ENCODE measurements around the gene SCAMP4.
A peak's percentile ranks its signal among the peaks of the same experiment; 100 is the strongest.
"Not testable (repeated sequence)": the region's sequence is repeated elsewhere in the genome, so short reads cannot be mapped to it uniquely, and the experiment has no call there.

SCAMP4 gene

GRCh38 chr19:1884719-1885334, 20.4 kb upstream of the SCAMP4 start:
- no peak for DNase-seq

DNA sequence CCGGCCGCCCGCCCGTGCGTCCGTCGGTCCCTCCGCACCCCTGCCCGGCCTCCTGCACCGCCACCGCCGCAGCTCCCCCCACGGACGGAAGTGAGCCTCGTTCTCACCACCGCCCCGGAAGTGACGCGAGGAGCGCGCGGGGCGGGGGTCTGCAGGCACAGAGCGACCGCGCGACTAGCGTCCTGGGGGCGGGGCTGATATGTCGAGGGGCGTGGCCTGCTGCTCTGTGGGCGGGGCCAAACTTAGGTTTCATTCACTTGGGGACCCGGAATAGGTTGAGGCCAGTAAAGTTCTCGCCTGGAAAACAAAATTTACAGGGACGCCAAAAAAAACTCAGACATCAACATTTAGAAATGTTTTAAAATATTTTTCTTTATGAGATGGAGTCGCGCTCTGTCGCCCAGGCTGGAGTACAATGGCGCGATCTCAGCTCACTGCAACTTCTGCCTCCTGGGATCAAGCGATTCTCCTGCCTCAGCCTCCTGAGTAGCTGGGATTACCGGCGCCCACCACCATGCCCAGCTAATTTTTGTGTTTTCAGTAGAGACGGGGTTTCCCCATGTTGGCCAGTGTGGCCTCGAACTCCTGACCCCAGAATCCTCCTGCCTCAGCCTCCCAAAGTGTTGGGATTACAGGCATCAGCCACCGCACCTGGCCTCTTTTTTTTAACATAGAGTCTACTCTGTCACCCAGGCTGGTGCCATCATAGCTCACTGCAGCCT, 19.6 kb upstream of the SCAMP4 start, which contains the start of gene ABHD17A:
TSS of gene ABHD17A (minus strand) at position 99 of the 722 bp plus-strand sequence. CDS start 3,930 bp downstream, outside the sequence.
- DNase-seq: peak; percentile 84 to 87

DNA sequence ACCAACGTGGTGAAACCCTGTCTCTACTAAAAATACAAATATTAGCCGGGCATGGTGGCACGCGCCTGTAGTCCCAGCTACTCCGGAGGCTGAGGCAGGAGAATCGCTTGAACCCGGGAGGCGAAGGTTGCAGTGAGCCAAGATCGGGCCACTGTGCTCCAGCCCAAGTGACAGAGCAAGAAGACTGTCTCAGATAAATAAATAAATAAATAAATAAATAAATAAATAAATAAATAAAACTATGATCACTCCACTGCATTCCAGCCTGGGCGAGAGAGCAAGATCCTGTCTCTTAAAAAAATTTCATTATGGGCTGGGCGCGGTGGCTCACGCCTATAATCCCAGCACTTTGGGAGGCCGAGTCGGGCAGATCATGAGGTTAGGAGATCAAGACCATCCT, 18.8 kb upstream of the SCAMP4 start:
- not testable (repeated sequence) for DNase-seq

DNA sequence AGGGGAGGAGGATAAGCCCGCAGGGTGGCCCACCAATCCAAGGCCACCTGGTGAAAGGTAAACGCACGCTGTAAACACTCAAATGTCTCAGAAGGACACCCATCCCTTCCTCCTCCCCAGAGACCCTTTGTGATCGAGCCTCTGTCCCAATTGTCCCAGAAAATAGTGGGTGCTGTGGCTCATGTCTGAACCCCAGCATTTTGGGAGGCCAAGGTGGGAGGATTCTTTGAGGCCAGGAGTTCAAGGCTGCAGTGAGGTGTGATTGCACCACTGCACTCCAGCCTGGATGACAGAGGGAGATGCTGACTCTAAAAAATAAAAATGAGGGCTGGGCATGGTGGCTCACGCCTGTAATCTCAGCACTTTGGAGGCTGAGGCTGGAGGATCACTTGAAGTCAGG, 16.8 kb upstream of the SCAMP4 start:
- no peak for DNase-seq

DNA sequence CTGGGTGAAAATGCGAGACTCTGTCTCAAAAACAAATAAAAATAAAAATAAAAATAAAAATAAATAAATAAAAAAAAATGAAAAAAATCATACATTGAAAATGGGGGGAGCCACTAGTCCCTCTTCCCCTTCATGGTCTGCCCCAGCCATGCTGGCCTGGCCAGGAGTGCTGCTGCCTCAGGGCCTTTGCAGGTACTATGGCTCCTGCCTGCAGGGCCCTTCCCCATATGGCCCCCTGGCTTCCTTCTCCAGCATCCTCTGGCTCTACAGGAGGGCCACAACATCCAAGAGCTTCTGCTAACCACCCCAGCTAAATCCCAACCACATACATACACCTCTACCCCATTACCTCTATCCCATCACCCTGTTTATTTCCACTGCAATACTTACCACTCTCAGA, 15.3 kb upstream of the SCAMP4 start:
- DNase-seq: no peak

- DNase-seq: no peak
These were observed 11.4 kb upstream of the SCAMP4 start for GRCh38 chr19:1893791-1894190.

GRCh38 chr19:1896508-1896907, 8.7 kb upstream of the SCAMP4 start:
- DNase-seq: no peak

GRCh38 chr19:1901940-1902404, 3.2 kb upstream of the SCAMP4 start:
- DNase-seq: no peak

DNA sequence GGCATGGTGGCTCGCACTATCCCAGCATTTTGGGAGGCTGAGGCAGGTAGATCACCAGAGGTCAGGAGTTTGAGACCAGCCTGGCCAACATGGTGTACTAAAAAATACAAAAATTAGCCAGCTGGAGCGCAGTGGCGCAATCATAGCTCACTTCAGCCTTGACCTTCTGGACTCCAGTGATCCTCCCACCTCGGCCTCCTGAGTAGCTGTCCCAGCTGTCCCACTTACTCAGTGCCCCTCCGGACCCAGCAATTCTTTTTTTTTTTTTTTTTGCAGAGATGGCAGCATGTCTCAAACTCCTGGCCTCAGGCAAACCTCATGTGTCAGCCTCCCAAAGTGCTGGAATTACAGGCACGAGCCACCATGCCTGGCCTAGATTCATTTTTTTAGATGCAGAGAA, 2.3 kb upstream of the SCAMP4 start:
- no peak for DNase-seq

DNA sequence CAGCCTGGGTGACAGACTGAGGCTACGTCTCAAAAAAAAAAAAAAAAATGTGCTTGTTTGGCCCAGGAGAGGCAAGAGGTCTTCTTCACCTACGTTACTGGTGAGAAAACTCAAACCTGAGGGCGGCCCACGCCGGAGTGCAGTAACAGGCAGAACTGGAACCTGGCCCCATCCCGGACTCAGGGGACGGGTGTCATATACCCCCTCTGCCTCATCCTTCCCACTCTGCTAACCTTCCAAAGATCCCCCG, 414 bp upstream of the SCAMP4 start:
- DNase-seq: no peak

DNA sequence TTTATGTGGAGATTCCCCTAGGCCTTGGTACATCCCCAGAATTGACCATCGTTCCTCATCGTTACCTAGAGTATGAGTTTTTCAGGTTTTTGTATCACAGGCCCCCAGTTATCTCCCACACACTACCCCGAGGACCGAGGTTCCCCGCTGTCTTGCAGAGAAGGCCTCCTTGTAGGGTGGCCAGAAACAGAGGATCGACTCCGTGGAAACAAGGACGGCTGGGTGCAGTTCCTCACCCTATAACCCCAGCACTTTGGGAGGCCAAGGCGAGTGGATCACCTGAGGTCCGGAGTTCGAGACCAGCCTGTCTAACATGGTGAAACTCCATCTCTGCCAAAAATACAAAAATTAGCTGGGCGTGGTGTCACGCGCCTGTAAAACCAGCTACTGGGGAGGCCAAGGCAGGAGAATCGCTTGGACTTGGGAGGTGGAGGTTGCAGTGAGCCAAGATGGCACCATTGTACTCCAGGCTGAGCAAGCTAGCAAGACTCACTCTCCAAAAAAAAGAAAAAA, 720 bp downstream of the SCAMP4 start:
- DNase-seq: no peak

- DNase-seq: no peak
These were observed 1.9 kb downstream of the SCAMP4 start for GRCh38 chr19:1906985-1907562.

DNA sequence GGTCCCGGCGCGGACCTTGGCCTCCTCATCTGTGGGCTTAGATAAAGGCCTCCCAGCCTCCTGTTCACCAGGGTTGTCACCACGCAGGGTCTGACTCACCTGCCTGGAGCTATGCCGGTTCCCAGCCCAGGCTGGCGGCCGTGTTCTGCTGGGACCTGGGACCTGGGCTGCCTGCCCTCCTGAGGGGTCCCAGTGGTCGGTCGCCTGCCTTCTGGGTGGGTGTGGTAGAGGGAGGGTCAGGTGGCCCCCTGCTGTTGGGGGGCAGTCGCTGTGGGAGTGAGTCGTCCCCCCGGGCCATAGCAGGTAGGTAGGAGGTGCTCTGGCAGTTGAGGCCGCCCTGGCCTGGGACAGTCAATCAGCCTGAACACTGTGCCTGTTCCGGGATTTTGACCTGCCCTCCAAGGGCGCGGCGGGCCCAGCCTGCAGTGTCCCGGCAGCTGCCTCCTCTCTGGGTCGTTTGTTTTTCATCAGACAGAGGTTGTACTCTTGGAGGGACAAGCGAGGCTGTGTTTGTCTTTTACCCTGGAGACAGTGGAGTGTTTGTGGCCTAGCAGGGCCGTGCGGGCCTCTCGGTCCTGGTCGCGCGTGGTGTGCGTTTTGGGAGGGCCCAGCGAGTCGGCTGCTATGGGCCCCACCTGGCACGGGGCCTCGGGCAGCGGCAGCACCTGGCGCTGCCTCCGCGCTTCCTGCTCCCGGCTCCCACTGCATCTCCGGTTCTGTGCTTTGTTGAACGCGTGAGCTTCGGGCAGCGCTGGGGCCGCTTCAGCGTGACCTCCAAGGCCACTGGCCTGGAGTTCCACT, 2.6 kb downstream of the SCAMP4 start:
- no peak for DNase-seq

GRCh38 chr19:1908364-1908678, 3.1 kb downstream of the SCAMP4 start:
- no peak for DNase-seq

DNA sequence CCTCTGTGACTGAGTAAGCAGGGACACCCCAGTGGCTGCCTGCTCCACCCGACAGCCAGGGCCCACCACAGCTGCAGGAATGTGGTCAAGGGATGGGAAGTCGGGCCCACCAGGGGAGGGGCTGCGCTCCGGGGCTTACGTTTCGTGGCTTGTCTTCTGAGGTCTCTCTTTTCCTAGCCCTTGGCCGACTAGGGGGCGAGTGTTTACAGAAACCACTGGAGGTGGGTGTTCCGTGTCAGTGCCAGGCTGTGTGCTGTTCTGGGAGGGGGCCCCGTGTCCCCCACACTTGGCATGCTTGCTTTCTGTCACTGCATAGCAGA, 4.5 kb downstream of the SCAMP4 start:
- no peak for DNase-seq

DNA sequence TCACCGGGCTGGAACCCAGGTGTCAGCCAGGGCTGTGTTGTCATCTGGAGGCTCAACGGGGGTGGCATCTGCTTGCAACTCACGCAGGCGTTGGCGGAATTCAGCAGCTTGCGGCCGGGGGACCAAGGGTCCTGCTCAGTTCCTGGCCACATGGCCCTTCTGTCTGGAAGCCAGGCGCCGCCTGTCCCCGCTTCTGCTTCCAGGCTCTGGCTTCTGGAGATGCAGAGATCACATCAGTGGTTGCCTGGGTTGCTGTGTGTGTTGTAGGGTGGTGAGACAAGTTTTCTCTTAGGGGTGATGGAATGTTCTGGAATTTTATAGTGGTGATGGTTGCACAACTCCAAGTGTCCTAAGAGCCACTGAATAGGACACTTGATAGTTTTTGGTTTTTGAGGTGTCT, 5.0 kb downstream of the SCAMP4 start:
- no peak for DNase-seq

- no peak for DNase-seq
These were observed 5.9 kb downstream of the SCAMP4 start for GRCh38 chr19:1911098-1911497.

GRCh38 chr19:1911995-1912394, 6.8 kb downstream of the SCAMP4 start:
- no peak for DNase-seq

DNA sequence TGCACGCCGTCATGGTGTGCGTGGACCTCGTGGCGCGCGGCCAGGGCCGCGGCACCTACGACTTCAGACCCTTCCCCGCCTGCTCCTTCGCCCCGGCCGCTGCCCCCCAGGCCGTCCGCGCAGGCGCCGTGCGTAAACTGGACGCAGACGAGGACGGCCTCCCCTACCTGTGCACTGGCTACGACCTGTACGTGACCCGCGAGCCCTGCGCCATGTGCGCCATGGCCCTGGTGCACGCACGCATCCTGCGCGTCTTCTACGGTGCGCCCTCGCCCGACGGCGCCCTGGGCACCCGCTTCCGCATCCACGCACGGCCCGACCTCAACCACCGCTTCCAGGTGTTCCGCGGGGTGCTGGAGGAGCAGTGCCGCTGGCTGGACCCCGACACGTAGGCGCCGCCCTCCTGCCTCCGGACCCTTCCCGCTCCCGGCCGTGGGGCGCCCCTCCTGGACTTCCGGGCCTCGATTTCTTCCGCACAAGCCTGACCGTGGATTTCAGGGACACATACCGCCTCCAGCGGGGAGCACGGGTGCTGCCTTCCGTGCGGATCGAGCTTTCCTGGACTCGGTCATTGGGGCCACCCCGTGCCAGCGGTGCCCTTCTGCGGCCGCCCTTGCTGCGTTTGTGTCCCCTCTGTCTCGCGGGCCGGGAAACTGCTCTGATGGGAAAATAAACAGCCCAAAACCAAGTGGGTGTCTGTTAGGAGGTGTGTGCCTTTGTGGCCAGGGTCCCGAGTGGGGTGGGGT, 7.7 kb downstream of the SCAMP4 start:
- no peak for DNase-seq

DNA sequence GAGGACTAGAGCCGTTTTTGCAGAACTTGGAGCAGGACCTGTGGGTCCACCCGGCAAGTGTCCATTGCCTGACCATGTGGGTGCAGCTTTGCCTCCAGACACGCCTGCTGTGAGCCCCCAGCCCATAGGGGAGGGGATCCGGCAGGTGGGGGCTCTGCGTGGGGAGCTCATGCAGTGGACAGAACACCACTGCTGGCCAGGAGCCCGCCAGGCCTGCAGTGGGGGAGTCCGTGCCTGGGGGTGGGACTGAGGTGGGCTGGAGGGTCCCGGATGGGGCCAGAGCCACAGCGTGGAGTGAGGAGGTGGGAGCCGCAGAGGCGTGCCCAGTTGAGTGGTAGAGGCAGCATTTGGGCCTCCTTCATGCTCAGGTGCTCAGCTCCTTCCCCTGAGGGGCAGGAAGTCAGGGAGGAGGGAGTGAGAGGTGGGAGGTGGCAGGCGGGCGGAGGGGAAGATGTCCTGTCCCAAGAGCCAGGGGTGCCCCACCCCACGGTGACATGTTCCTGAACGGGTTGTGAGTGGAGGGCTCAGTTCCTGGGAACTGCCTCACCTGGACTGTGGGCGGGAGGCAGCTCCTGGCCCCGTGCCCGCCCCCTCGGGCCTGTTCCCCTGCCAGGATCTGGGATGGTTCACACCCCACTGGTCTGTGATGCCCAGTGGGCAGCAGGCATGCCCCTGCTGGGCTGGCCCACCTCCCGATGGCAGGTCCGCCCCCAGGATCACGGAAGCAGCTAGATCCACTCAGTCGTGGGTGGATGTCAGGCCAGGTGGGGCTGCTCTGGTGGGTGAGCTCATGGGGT, 8.8 kb downstream of the SCAMP4 start:
- no peak for DNase-seq

- DNase-seq: no peak
These were observed 9.7 kb downstream of the SCAMP4 start for GRCh38 chr19:1914826-1915341.

- no peak for DNase-seq
These were observed 11.9 kb downstream of the SCAMP4 start for GRCh38 chr19:1917146-1917545.

All from NCI-H187 (cell line).